Suprapubic skin (tissue), 3 donors: Measurements from ENCODE around the gene ADRA2C.

Experiments used
- POLR2A ChIP-seq, 2 donors: fragments of 450-650 bp; IDR thresholded peaks; one replicate each; pipeline ENCODE4 v1.6.1; 2017; ENCODE audit warnings: antibody characterized with exemption in 2 of 2, mild to moderate bottlenecking in 2 of 2, moderate library complexity in 2 of 2
- TF ChIP-seq, protein P1 (sequence below), 2 donors: fragments of 200-600 bp in 1 of 2; fragments of 450-650 bp in 1 of 2; sonication (generic) in 1 of 2; IDR thresholded peaks; one replicate each; pipeline ENCODE4 v1.5.1; 2016 to 2019; ENCODE audit warnings: antibody characterized with exemption in 2 of 2, mild to moderate bottlenecking in 1 of 2, moderate library complexity in 1 of 2

DNA sequence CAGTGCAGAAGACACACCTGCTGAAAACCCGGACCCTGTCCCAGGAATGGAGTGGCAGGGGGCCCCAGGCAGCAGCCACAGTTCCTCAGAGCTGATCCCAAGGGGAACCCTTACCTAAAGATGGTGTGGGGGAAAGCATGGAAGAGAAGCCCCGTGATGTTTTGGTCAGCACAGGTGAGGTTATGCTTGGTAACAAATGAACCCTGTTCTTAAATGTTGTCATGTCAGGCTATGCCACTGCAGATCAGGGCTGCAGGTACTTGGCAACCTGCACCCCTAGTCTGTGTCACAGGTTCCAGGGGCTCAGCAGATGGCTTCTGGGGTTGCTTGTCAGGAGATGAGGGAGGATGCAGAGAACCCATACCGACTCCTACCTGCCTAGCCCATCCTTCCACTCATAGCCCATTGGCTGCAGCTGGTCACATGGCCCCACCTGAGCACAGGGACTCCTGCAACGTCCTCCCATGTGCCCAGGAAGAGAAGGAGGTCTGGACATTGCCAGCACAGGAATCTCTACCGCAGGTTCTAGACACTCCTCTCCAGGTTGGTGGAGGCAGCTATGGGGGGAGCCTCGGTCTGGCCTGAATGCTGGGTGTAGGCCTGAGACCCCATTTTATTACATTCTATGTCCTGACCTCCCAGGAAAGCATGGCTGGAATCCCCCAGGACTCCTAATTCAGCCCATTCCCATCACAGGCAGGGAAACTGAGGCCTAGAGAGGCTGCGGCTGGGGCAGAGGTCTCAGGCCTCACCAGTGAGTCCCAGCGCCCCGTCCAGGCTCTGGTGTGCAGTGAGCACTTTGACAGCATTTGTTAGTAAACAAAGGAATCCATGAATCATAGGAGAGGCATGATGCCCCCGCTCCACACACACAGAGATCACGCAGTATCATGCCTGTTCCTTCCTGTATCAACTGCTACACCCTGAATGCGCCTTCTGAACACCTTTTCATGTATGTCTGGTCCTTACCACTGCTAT lies 51.1 kb downstream of the ADRA2C start:
- TF ChIP-seq, protein P1, sequence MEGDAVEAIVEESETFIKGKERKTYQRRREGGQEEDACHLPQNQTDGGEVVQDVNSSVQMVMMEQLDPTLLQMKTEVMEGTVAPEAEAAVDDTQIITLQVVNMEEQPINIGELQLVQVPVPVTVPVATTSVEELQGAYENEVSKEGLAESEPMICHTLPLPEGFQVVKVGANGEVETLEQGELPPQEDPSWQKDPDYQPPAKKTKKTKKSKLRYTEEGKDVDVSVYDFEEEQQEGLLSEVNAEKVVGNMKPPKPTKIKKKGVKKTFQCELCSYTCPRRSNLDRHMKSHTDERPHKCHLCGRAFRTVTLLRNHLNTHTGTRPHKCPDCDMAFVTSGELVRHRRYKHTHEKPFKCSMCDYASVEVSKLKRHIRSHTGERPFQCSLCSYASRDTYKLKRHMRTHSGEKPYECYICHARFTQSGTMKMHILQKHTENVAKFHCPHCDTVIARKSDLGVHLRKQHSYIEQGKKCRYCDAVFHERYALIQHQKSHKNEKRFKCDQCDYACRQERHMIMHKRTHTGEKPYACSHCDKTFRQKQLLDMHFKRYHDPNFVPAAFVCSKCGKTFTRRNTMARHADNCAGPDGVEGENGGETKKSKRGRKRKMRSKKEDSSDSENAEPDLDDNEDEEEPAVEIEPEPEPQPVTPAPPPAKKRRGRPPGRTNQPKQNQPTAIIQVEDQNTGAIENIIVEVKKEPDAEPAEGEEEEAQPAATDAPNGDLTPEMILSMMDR (IDR thresholded peaks at IDR 0.05), result no peak
- no peak for TF ChIP-seq POLR2A (IDR thresholded peaks at IDR 0.05)
